ENCODE data around the gene ALDH1L1. TPM values are rescaled to one million over a fixed set of nuclear protein-coding genes. Genes with fewer than 3 reads are reported as not detected.

ALDH1L1 gene
- total RNA-seq, 4 donors from 2014 or later = 43.5 to 108 (median 69.0) TPM

DNA sequence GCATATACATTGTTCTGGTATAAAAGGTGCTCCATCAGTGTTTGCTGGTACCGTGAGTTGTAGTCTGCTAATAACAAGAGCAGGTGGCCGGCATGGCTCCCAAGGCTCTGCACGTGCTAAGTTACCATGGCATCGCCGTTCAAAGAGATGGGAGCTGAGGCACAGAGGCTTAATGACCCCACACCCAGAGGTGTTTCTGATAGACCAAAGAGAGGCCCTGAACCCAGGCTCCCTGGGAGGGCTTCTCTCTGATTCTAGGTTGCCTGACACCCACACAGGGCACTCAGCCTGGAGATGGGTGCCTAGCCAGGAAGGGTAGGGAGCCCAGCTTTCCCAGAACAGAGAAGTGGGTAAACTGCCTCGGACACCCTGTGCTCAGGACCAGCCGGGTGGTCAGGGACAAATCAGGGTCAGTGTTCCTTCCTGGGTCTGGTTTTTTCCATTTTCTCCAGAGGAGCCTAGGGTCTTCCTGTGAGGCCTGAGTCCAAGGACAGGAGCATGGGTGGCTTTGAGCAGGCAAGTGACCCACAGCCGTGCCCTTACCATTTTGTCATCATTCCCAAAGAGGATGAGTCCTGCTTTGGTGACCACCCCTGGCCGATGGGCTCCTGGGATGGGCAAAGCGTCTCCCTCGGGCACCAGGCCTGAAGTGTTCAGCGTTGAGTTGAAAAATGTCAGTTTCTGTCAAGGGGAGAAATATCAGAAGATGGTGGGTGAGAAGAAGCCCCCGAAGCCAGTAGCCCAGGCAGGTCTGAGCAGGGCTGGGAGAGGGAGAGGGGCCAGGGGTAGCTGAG, 27.3 kb downstream of the ALDH1L1 start:
- ATAC-seq = no peak
- no peak for TF ChIP-seq POLR2A (IDR thresholded peaks at IDR 0.05)
- no peak for TF ChIP-seq CTCF (IDR thresholded peaks at IDR 0.05 in 4 of 5, conservative IDR thresholded peaks at IDR 0.05 in 1 of 5)
- peaks cover 0 to 43% of the 10 kb centered on the region in 2 donors for H3K36me3 ChIP-seq
- H3K4me3 ChIP-seq = no peak overlapping the region
- H3K4me1 ChIP-seq = peaks cover 0 to 1% of the 10 kb centered on the region in 2 donors
- H3K27ac ChIP-seq = no peak overlapping the region
- intact Hi-C loops (cut with DNase I; ENCODE audit: low total_unique reads) (no loop called here), in situ Hi-C loops (cut with MboI; ENCODE audit: low sequenced_read_pairs in 4 of 4) (no loop called here)
- H3K9me3 ChIP-seq = no peaks in the 10 kb centered on the region
- no peak for DNase-seq
- no peaks in the 10 kb centered on the region for H3K27me3 ChIP-seq

- TF ChIP-seq POLR2A (IDR thresholded peaks at IDR 0.05) = no peak
- no peak for TF ChIP-seq CTCF (IDR thresholded peaks at IDR 0.05 in 4 of 5, conservative IDR thresholded peaks at IDR 0.05 in 1 of 5)
- Histone ChIP-seq H3K9me3 (no peaks in the 10 kb centered on the region), H3K27ac (no peak overlapping the region), H3K4me1 (no peaks in the 10 kb centered on the region), H3K4me3 (no peak overlapping the region), H3K27me3 (no peaks in the 10 kb centered on the region), H3K36me3 (peaks cover 0 to 43% of the 10 kb centered on the region in 2 donors)
- ATAC-seq (no peak), DNase-seq (no peak)
- in situ Hi-C loops (cut with MboI; ENCODE audit: low sequenced_read_pairs in 4 of 4) (no loop called here), intact Hi-C loops (cut with DNase I; ENCODE audit: low total_unique reads) (no loop called here)
Observed at GRCh38 chr3:126152458-126152857, 27.9 kb downstream of the ALDH1L1 start.

DNA sequence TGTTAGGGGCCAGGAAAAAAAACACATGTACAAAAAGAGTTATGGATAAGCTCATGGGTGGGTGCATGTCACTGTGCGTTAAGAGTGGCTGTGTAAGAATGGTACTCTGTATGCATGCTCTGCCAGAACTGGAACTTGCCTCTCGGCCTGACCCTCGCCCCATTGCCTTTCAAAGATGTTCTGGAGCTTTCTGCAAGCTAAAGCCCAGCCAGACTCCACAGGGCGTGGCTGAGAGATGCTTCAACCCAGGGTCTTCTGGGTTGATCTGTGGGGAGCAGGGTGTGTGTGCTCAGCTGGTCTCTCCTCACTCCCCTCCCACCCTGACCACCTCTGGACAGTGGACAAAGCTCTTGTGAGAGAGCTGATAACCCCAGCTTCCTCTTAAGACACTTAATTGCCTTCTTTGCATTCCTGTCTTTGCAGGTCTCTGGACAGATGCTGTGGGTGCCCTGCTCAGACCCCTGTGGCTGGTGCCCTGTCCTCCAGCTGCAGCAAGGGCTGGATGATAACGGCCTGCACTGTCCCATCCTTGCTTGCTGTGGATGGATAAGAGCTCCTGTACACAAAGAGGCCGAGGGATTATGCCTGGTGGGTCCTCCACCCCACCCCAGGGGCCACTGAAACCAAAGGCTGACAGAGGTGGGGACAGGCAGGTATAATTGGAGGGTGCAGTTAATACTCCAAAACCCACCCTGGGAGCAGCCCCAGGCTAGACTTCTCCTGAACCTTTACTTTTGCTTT, 28.7 kb downstream of the ALDH1L1 start:
- Histone ChIP-seq H3K9me3 (no peaks in the 10 kb centered on the region), H3K27ac (no peak overlapping the region), H3K36me3 (peaks cover 0 to 36% of the 10 kb centered on the region in 2 donors), H3K27me3 (no peaks in the 10 kb centered on the region), H3K4me3 (no peak overlapping the region), H3K4me1 (no peaks in the 10 kb centered on the region)
- no peak for ATAC-seq
- intact Hi-C loops (cut with DNase I; ENCODE audit: low total_unique reads) = no loop called here
- TF ChIP-seq POLR2A (IDR thresholded peaks at IDR 0.05) (no peak), CTCF (IDR thresholded peaks at IDR 0.05 in 4 of 5, conservative IDR thresholded peaks at IDR 0.05 in 1 of 5) (no peak)
- DNase-seq = no peak
- in situ Hi-C loops (cut with MboI; ENCODE audit: low sequenced_read_pairs in 4 of 4) = no loop called here

DNA sequence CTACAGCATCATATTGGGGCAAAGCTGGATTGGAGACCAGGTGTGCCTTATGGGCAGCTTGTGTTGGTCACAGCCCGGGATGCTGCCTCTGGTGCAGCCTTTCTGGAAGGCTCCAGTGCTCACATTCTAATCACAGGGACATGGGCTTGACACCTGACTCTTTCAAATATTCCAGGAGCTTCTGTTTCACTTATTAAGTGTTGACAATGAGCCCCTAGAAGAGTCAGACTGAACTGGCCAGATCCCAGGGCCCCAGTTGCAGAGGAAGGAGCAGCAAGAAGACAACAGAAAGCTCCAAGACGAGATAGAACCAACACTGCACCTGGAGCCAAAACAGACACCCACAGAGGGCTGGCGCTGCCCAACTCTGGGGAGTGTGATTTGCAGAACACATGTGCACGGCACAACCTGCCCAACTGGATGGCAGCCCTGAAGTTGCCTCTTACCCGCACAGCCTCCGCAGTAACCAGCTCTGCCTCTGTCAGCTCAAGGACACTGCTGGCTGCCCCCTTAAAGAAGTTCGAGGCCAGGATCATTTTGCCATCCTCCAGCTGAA, 30.3 kb downstream of the ALDH1L1 start:
- ATAC-seq = no peak
- in situ Hi-C loops (cut with MboI; ENCODE audit: low sequenced_read_pairs in 4 of 4) = loop anchor here (10.0 to 25.0 kb wide), 4 partner anchors 45 to 245 kb away; partner anchors contain the start of gene CFAP100 (in 2 of the 4)

More for the DNA sequence above, 30.3 kb downstream of the ALDH1L1 start:
- H3K36me3 ChIP-seq = peaks cover 0 to 36% of the 10 kb centered on the region in 2 donors
- no peak for DNase-seq
- no peaks in the 10 kb centered on the region for H3K4me1 ChIP-seq
- H3K27ac ChIP-seq = no peak overlapping the region
- H3K9me3 ChIP-seq = no peaks in the 10 kb centered on the region
- H3K27me3 ChIP-seq = no peaks in the 10 kb centered on the region
- intact Hi-C loops (cut with DNase I; ENCODE audit: low total_unique reads) = no loop called here
- TF ChIP-seq CTCF (IDR thresholded peaks at IDR 0.05 in 4 of 5, conservative IDR thresholded peaks at IDR 0.05 in 1 of 5) (no peak), POLR2A (IDR thresholded peaks at IDR 0.05) (no peak)
- H3K4me3 ChIP-seq = no peak overlapping the region
